Kidney (tissue), 14 donors: ENCODE results near the gene INPP5A. TPM values are rescaled to one million over a fixed set of nuclear protein-coding genes. Genes with fewer than 3 reads are reported as not detected.

Source experiments
- DNase-seq, 5 donors: peaks; one replicate each; pipeline ENCODE4 v3.0.0-alpha.2; 2013 to 2020
- FAIRE-seq: peaks from 2 replicates; lab custom pipeline; 2012; peaks lifted over from hg19 to GRCh38; lab: Jason Lieb, UNC
- H3K27ac ChIP-seq, 2 donors: one replicate each; pipeline ENCODE4 v1.7.0; 2013; ENCODE audit warnings: low read depth in 2 of 2, low read length in 2 of 2, inconsistent platforms in 1 of 2
- H3K27me3 ChIP-seq: one replicate; pipeline ENCODE4 v1.7.1; 2013; ENCODE audit warnings: low read length, inconsistent platforms; ENCODE audit not compliant: control insufficient read depth, insufficient read depth
- H3K36me3 ChIP-seq, 3 donors: one replicate each; pipeline versions ENCODE4 v1.7.0 to v1.7.1; 2013; ENCODE audit warnings: low read length in 3 of 3, control low read depth in 1 of 3, inconsistent platforms in 1 of 3; ENCODE audit not compliant: insufficient read depth in 3 of 3, control insufficient read depth in 2 of 3
- H3K4me1 ChIP-seq, 3 donors: one replicate each; pipeline versions ENCODE4 v1.7.0 to v1.7.1; 2013; ENCODE audit warnings: low read length in 3 of 3, inconsistent platforms in 1 of 3, low read depth in 1 of 3; ENCODE audit not compliant: control insufficient read depth in 2 of 3, insufficient read depth in 2 of 3
- H3K4me3 ChIP-seq, 3 donors: one replicate each; pipeline versions ENCODE4 v1.7.0 to v1.8.1; 2013; ENCODE audit warnings: low read length in 3 of 3, control low read depth in 1 of 3, inconsistent platforms in 1 of 3
- H3K9ac ChIP-seq, 3 donors: one replicate each; pipeline versions ENCODE4 v1.7.0 to v1.7.1; 2013; ENCODE audit warnings: low read length in 3 of 3, control low read depth in 1 of 3, inconsistent platforms in 1 of 3
- H3K9me3 ChIP-seq, 3 donors: one replicate each; pipeline versions ENCODE4 v1.7.0 to v1.7.1; 2013; ENCODE audit warnings: low read length in 3 of 3, control low read depth in 1 of 3, inconsistent platforms in 1 of 3; ENCODE audit not compliant: control insufficient read depth in 2 of 3, insufficient read depth in 1 of 3
- intact Hi-C: fragments of 100-400 bp; cut with DNase I; formaldehyde crosslinking; loops from one replicate; pipeline ENCODE4 v1.11.1; 2022
- polyA plus RNA-seq: library from polyadenylated mRNA; stranded (reverse); fragments of 350-450 nt; fragmentation: Illumina TruSeq; extraction: RNeasy Lipid Tissue Mini Kit (QIAGEN cat#74804); gene quantifications from one replicate; pipeline ENCODE4 v1.2.3, GENCODE V29; 2014; ENCODE audit warnings: low read depth, low replicate concordance; ENCODE audit not compliant: insufficient read depth
- total RNA-seq: library from RNA; stranded (reverse); fragmentation: NEBNext Ultra II Directional; extraction: Animal tissue kit (Norgen Biotek cat#: 25700); gene quantifications from one replicate; pipeline ENCODE4 v1.2.1, GENCODE V29; 2021
- TF ChIP-seq, protein P1 (sequence below): IDR thresholded peaks from 3 replicates; pipeline ENCODE4 v1.5.1; 2012; ENCODE audit warnings: mild to moderate bottlenecking, moderate library complexity, borderline replicate concordance; ENCODE audit not compliant: insufficient read depth; ENCODE audit errors: extremely low read depth
- donor health status: control.
- donor health status: control.
- donor health status: control.
- donor health status: control.
- donor health status: control.
- donor health status: DM: yes; HTN: yes; CAD: no.
- donor health status: Normal renal cell carcinoma (clear cell type).

Gene INPP5A
- total and polyA plus RNA-seq, 2 donors from 2014 or later, result 20.8 to 40.3 TPM

DNA sequence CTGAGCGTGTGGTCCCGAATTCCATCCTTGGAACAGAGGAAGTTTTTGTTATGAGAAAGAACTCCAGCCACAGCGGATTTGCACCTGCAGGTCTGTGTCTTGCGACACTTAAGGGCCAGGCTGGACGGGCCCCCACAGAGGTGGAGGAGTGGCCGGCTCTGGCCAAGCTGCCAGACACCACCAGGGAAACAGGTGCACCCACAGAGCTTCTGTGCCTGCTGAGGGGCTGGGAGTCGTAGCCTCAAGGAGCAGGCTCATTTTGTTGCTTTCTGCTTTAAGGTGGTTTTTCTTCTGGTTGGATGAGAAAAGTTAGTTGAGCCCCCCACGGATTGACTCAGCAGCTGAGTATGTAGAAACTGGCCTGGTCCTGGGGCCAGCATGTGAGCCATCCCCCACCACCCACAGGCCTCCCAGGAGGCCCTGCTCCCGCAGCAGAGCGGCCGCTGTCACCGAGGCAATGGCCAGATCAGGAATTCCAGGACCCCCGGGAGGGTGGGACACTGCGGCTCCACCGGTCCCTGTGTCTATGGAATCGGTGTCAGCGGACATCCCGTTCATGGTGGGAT lies 206.4 kb downstream of the INPP5A start:
- Histone ChIP-seq H3K36me3 (no peaks in the 10 kb centered on the region), H3K4me1 (no peaks in the 10 kb centered on the region), H3K9me3 (no peaks in the 10 kb centered on the region), H3K27me3 (no peaks in the 10 kb centered on the region), H3K4me3 (no peak overlapping the region), H3K27ac (no peak overlapping the region), H3K9ac (no peak overlapping the region)
- TF ChIP-seq, protein P1, sequence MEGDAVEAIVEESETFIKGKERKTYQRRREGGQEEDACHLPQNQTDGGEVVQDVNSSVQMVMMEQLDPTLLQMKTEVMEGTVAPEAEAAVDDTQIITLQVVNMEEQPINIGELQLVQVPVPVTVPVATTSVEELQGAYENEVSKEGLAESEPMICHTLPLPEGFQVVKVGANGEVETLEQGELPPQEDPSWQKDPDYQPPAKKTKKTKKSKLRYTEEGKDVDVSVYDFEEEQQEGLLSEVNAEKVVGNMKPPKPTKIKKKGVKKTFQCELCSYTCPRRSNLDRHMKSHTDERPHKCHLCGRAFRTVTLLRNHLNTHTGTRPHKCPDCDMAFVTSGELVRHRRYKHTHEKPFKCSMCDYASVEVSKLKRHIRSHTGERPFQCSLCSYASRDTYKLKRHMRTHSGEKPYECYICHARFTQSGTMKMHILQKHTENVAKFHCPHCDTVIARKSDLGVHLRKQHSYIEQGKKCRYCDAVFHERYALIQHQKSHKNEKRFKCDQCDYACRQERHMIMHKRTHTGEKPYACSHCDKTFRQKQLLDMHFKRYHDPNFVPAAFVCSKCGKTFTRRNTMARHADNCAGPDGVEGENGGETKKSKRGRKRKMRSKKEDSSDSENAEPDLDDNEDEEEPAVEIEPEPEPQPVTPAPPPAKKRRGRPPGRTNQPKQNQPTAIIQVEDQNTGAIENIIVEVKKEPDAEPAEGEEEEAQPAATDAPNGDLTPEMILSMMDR, result no peak
- no peak for FAIRE-seq
- no peak for DNase-seq
- intact Hi-C loops, result no loop called here

DNA sequence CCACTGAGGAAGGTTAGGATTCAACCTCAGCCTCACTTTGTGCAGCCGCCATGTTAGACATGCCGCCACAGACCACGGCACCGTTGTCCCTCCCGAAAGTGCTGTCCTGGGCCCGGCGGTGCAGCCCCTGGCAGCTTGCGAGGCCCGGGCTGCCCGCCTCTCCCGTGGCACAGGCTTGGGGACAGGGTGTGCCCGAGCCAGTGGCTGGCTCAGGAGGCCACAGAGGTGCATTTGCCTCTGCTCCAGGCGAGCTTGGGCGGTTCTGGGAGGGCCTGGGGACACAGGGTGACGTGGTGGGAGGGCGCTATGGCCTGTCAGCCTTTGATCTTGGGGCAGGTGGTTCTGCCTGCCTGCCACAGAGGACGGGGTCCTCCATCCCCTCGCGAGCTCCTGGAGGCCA lies 207.3 kb downstream of the INPP5A start:
- intact Hi-C loops, result no loop called here
- no peak for FAIRE-seq
- H3K4me1 ChIP-seq, result no peaks in the 10 kb centered on the region
- H3K9me3 ChIP-seq, result no peaks in the 10 kb centered on the region
- no peak overlapping the region for H3K27ac ChIP-seq
- TF ChIP-seq, protein P1, result no peak
- H3K27me3 ChIP-seq, result no peaks in the 10 kb centered on the region
- no peak overlapping the region for H3K9ac ChIP-seq
- H3K36me3 ChIP-seq, result peaks cover 0 to 4% (median 2%) of the 10 kb centered on the region in 3 donors
- no peak overlapping the region for H3K4me3 ChIP-seq
- DNase-seq, result no peak

DNA sequence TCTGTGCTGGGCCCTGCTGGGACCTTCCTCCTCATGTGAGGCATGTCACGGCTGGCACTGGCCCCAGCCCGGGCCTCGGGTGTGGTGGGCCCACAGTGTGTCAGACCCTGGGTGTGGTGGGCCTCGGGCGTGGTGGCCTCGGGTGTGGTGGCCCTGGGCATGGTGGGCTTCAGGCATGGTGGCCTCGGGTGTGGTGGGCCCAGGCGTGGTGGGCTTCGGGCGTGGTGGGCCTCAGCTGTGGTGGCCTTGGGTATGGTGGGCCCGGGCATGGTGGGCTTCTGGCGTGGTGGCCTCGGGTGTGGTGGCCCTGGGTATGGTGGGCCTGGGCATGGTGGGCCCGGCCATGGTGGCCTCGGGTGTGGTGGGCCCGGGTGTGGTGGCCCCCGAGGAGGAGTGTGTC lies 207.9 kb downstream of the INPP5A start:
- TF ChIP-seq, protein P1, result no peak
- Histone ChIP-seq H3K4me3 (no peak overlapping the region), H3K9ac (no peak overlapping the region), H3K27me3 (no peaks in the 10 kb centered on the region), H3K4me1 (no peaks in the 10 kb centered on the region), H3K27ac (no peak overlapping the region), H3K9me3 (no peaks in the 10 kb centered on the region), H3K36me3 (peaks cover 0 to 10% (median 5%) of the 10 kb centered on the region in 3 donors)
- FAIRE-seq (no peak), DNase-seq (no peak)
- intact Hi-C loops, result no loop called here

DNA sequence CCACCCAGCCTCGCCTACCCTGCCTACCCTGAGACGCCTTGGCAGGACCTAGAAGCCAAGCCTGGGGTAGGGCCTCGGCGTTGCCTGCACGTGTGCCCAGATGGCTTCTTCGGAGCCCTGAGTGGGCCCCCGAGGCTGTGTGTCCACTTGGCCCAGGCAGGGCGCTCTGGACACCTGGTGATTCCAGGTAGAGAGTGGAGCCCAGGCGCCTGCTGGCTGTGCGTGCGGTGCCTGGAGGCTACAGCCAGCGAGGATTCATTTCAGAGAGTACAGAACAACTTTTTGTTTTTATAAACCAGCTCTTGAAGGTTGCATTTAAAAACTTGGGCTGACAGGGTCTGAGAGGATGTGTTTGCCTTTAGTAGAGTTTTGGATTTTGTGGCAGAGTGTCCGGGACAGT lies 208.4 kb downstream of the INPP5A start:
- no peaks in the 10 kb centered on the region for H3K27me3 ChIP-seq
- intact Hi-C loops, result no loop called here
- TF ChIP-seq, protein P1, result no peak
- no peaks in the 10 kb centered on the region for H3K4me1 ChIP-seq
- no peak for DNase-seq
- H3K36me3 ChIP-seq, result peaks cover 0 to 10% (median 5%) of the 10 kb centered on the region in 3 donors
- H3K9me3 ChIP-seq, result no peaks in the 10 kb centered on the region
- no peak overlapping the region for H3K4me3 ChIP-seq
- no peak for FAIRE-seq
- H3K9ac ChIP-seq, result no peak overlapping the region
- no peak overlapping the region for H3K27ac ChIP-seq
